Stimulated activated effector memory CD8-positive, alpha-beta T cell treated with anti-CD3 and anti-CD28 coated beads, Interleukin-12 subunit alpha, Interleukin-12 subunit beta, amount 100 ng/mL, for 72 hours (primary cell): ENCODE results near the gene PRH2.
A peak's percentile ranks its signal among the peaks of the same experiment; 100 is the strongest.

Experiments
- ATAC-seq: fragments of 150-1000 bp; cut with Tn5 transposase; 2 replicates; pipeline ENCODE4 v1.10.0; 2021
- DNase-seq, 2 donors: peaks; one replicate each; pipeline ENCODE4 v3.0.0; 2021 to 2022; ENCODE audit warnings: low spot score in 2 of 2
- H3K27ac Mint-ChIP-seq: one replicate; pipeline ENCODE4 v1.8.0; 2022; ENCODE audit warnings: mild to moderate bottlenecking, mixed read lengths
- H3K36me3 Mint-ChIP-seq: one replicate; pipeline ENCODE4 v1.8.0; 2022; ENCODE audit warnings: mild to moderate bottlenecking, mixed read lengths
- H3K4me1 Mint-ChIP-seq: one replicate; pipeline ENCODE4 v1.8.0; 2022; ENCODE audit warnings: mixed read lengths
- H3K4me3 Mint-ChIP-seq: one replicate; pipeline ENCODE4 v1.8.0; 2022; ENCODE audit warnings: mild to moderate bottlenecking, mixed read lengths
- H3K9me3 Mint-ChIP-seq: one replicate; pipeline ENCODE4 v1.8.0; 2022; ENCODE audit warnings: mixed read lengths

Gene PRH2

GRCh38 chr12:10941369-10941768 is 12.3 kb downstream of the PRH2 start:
- ATAC-seq, result no peak
- Mint-ChIP-seq H3K36me3 (no peaks in the 10 kb centered on the region), H3K27ac (no peak overlapping the region), H3K4me1 (peaks cover 7% of the 10 kb centered on the region), H3K4me3 (no peak overlapping the region), H3K9me3 (peaks cover 4% of the 10 kb centered on the region)
- DNase-seq, result no peak

GRCh38 chr12:10941916-10942607 is 13.0 kb downstream of the PRH2 start:
- no peak for DNase-seq
- no peak overlapping the region for H3K4me3 Mint-ChIP-seq
- H3K36me3 Mint-ChIP-seq, result no peaks in the 10 kb centered on the region
- peak; percentile 26 for ATAC-seq
- H3K4me1 Mint-ChIP-seq, result peaks cover 7% of the 10 kb centered on the region
- H3K9me3 Mint-ChIP-seq, result peaks cover 11% of the 10 kb centered on the region
- H3K27ac Mint-ChIP-seq, result no peak overlapping the region

GRCh38 chr12:10943167-10943566 is 14.1 kb downstream of the PRH2 start:
- Mint-ChIP-seq H3K36me3 (no peaks in the 10 kb centered on the region), H3K4me3 (no peak overlapping the region), H3K9me3 (peaks cover 12% of the 10 kb centered on the region), H3K4me1 (peaks cover 7% of the 10 kb centered on the region), H3K27ac (no peak overlapping the region)
- DNase-seq (no peak), ATAC-seq (no peak)

GRCh38 chr12:10952645-10953044 is 23.6 kb downstream of the PRH2 start:
- Mint-ChIP-seq H3K27ac (no peak overlapping the region), H3K4me1 (peaks cover 34% of the 10 kb centered on the region), H3K36me3 (no peaks in the 10 kb centered on the region), H3K9me3 (peaks cover 9% of the 10 kb centered on the region), H3K4me3 (no peak overlapping the region)
- ATAC-seq, result no peak
- DNase-seq, result no peak

- ATAC-seq (no peak), DNase-seq (no peak)
- H3K4me3 Mint-ChIP-seq, result no peak overlapping the region
- H3K4me1 Mint-ChIP-seq, result peaks cover 46% of the 10 kb centered on the region
- H3K27ac Mint-ChIP-seq, result no peak overlapping the region
- H3K36me3 Mint-ChIP-seq, result no peaks in the 10 kb centered on the region
- peaks cover 4% of the 10 kb centered on the region for H3K9me3 Mint-ChIP-seq
Measured at GRCh38 chr12:10956085-10956484, 27.0 kb downstream of the PRH2 start.

- H3K4me3 Mint-ChIP-seq, result no peak overlapping the region
- H3K27ac Mint-ChIP-seq, result no peak overlapping the region
- H3K36me3 Mint-ChIP-seq, result no peaks in the 10 kb centered on the region
- DNase-seq (no peak), ATAC-seq (no peak)
- peaks cover 55% of the 10 kb centered on the region for H3K4me1 Mint-ChIP-seq
- peaks cover 4% of the 10 kb centered on the region for H3K9me3 Mint-ChIP-seq
Measured at GRCh38 chr12:10957741-10958140, 28.7 kb downstream of the PRH2 start.

- H3K4me1 Mint-ChIP-seq, result peaks cover 34% of the 10 kb centered on the region
- DNase-seq, result no peak
- H3K9me3 Mint-ChIP-seq, result peaks cover 4% of the 10 kb centered on the region
- H3K36me3 Mint-ChIP-seq, result no peaks in the 10 kb centered on the region
- no peak overlapping the region for H3K27ac Mint-ChIP-seq
- no peak overlapping the region for H3K4me3 Mint-ChIP-seq
- no peak for ATAC-seq
Measured at GRCh38 chr12:10959804-10960203, 30.8 kb downstream of the PRH2 start.

GRCh38 chr12:10960211-10960610 is 31.2 kb downstream of the PRH2 start:
- no peak overlapping the region for H3K4me3 Mint-ChIP-seq
- DNase-seq (no peak), ATAC-seq (no peak)
- no peak overlapping the region for H3K27ac Mint-ChIP-seq
- no peaks in the 10 kb centered on the region for H3K36me3 Mint-ChIP-seq
- H3K4me1 Mint-ChIP-seq, result peaks cover 34% of the 10 kb centered on the region
- H3K9me3 Mint-ChIP-seq, result peaks cover 3% of the 10 kb centered on the region

- ATAC-seq (no peak), DNase-seq (no peak)
- Mint-ChIP-seq H3K9me3 (no peaks in the 10 kb centered on the region), H3K4me1 (peaks cover 14% of the 10 kb centered on the region), H3K27ac (no peak overlapping the region), H3K36me3 (no peaks in the 10 kb centered on the region), H3K4me3 (no peak overlapping the region)
Measured at GRCh38 chr12:10965476-10965875, 36.4 kb downstream of the PRH2 start.

GRCh38 chr12:10966314-10966713 is 37.3 kb downstream of the PRH2 start:
- H3K4me1 Mint-ChIP-seq, result peaks cover 8% of the 10 kb centered on the region
- no peak overlapping the region for H3K27ac Mint-ChIP-seq
- ATAC-seq (no peak), DNase-seq (no peak)
- no peaks in the 10 kb centered on the region for H3K36me3 Mint-ChIP-seq
- H3K4me3 Mint-ChIP-seq, result no peak overlapping the region
- no peaks in the 10 kb centered on the region for H3K9me3 Mint-ChIP-seq

GRCh38 chr12:10967409-10967808 is 38.4 kb downstream of the PRH2 start:
- no peak for DNase-seq

GRCh38 chr12:10968765-10969456 is 39.9 kb downstream of the PRH2 start:
- DNase-seq, result no peak
- Mint-ChIP-seq H3K27ac (no peak overlapping the region), H3K36me3 (no peaks in the 10 kb centered on the region), H3K9me3 (no peaks in the 10 kb centered on the region), H3K4me1 (no peaks in the 10 kb centered on the region), H3K4me3 (no peak overlapping the region)
- ATAC-seq, result no peak

More at GRCh38 chr12:10967409-10967808, 38.4 kb downstream of the PRH2 start:
- H3K27ac Mint-ChIP-seq, result no peak overlapping the region
- no peaks in the 10 kb centered on the region for H3K9me3 Mint-ChIP-seq
- H3K4me3 Mint-ChIP-seq, result no peak overlapping the region
- no peaks in the 10 kb centered on the region for H3K4me1 Mint-ChIP-seq
- H3K36me3 Mint-ChIP-seq, result no peaks in the 10 kb centered on the region
- ATAC-seq, result no peak

- Mint-ChIP-seq H3K9me3 (no peaks in the 10 kb centered on the region), H3K4me1 (peaks cover 36% of the 10 kb centered on the region), H3K27ac (no peak overlapping the region), H3K4me3 (no peak overlapping the region), H3K36me3 (no peaks in the 10 kb centered on the region)
- ATAC-seq, result no peak
- no peak for DNase-seq
Measured at GRCh38 chr12:10974965-10975364, 45.9 kb downstream of the PRH2 start.

GRCh38 chr12:10982244-10982643 is 53.2 kb downstream of the PRH2 start:
- H3K4me3 Mint-ChIP-seq, result no peak overlapping the region
- H3K36me3 Mint-ChIP-seq, result no peaks in the 10 kb centered on the region
- H3K9me3 Mint-ChIP-seq, result no peaks in the 10 kb centered on the region
- H3K4me1 Mint-ChIP-seq, result peaks cover 35% of the 10 kb centered on the region
- ATAC-seq (peak; percentile 99), DNase-seq (peak in 1 of 2 donors; percentile 53)
- no peak overlapping the region for H3K27ac Mint-ChIP-seq
